ENCODE results near the gene PLCD3.

The PLCD3 gene

GRCh38 chr17:45101883-45102811 lies 30.2 kb downstream of the PLCD3 start:
- Histone ChIP-seq H3K9ac (peak overlapping the region in 9 of 11 experiments; percentile 4 to 46 (median 20); a peak in 10 of 22 replicates), H3K36me3 (peaks cover 94 to 100% (median 98%) of the 10 kb centered on the region in 11 experiments), H3K27me3 (no peaks in the 10 kb centered on the region), H3K27ac (peak overlapping the region in 4 of 11 experiments; percentile 8 to 53 (median 37); a peak in 6 of 22 replicates), H3K4me1 (peaks cover 0 to 20% (median 8%) of the 10 kb centered on the region in 10 experiments; a peak in 10 of 20 replicates), H4K20me1 (peaks cover 0 to 77% (median 15%) of the 10 kb centered on the region in 11 experiments; a peak in 12 of 22 replicates), H3K4me3 (no peak overlapping the region), H3K9me3 (replicated peaks in 1 of 11) (no peaks in the 10 kb centered on the region), H3K4me2 (peak overlapping the region in 5 of 11 experiments; percentile 0 to 41 (median 9); a peak in 5 of 22 replicates)
- TF ChIP-seq Cebpa-rat (IDR thresholded peaks at IDR 0.05), result no peak

GRCh38 chr17:45101546-45101882 lies 30.8 kb downstream of the PLCD3 start:
- no peaks in the 10 kb centered on the region for H3K27me3 ChIP-seq
- H4K20me1 ChIP-seq, result peaks cover 0 to 77% (median 19%) of the 10 kb centered on the region in 11 experiments; a peak in 12 of 22 replicates
- peak overlapping the region in 9 of 11 experiments; percentile 1 to 46 (median 16); a peak in 7 of 22 replicates for H3K9ac ChIP-seq
- peak overlapping the region in 4 of 11 experiments; percentile 8 to 53 (median 37); a peak in 4 of 22 replicates for H3K27ac ChIP-seq
- H3K4me3 ChIP-seq, result no peak overlapping the region
- no peaks in the 10 kb centered on the region for H3K9me3 ChIP-seq (replicated peaks in 1 of 11)
- H3K4me1 ChIP-seq, result peaks cover 0 to 20% (median 7%) of the 10 kb centered on the region in 10 experiments; a peak in 10 of 20 replicates
- peaks cover 94 to 100% (median 98%) of the 10 kb centered on the region in 11 experiments for H3K36me3 ChIP-seq
- TF ChIP-seq Cebpa-rat (IDR thresholded peaks at IDR 0.05), result no peak
- peak overlapping the region in 5 of 11 experiments; percentile 0 to 41 (median 9); a peak in 4 of 22 replicates for H3K4me2 ChIP-seq

GRCh38 chr17:45098869-45099616 lies 33.3 kb downstream of the PLCD3 start:
- no peak for TF ChIP-seq Cebpa-rat (IDR thresholded peaks at IDR 0.05)
- peaks cover 8 to 75% (median 27%) of the 10 kb centered on the region in 11 experiments; a peak in 16 of 22 replicates for H4K20me1 ChIP-seq
- no peak overlapping the region for H3K27ac ChIP-seq

GRCh38 chr17:45098081-45098868 lies 34.0 kb downstream of the PLCD3 start:
- Histone ChIP-seq H3K27ac (no peak overlapping the region), H3K27me3 (no peaks in the 10 kb centered on the region), H3K9ac (no peak overlapping the region), H3K4me3 (no peak overlapping the region), H3K36me3 (peaks cover 94 to 100% (median 97%) of the 10 kb centered on the region in 11 experiments), H4K20me1 (peaks cover 8 to 80% (median 33%) of the 10 kb centered on the region in 11 experiments; a peak in 17 of 22 replicates), H3K4me2 (no peak overlapping the region), H3K4me1 (peaks cover 0 to 24% (median 6%) of the 10 kb centered on the region in 10 experiments; a peak in 9 of 20 replicates), H3K9me3 (replicated peaks in 1 of 11) (no peaks in the 10 kb centered on the region)
- TF ChIP-seq Cebpa-rat (IDR thresholded peaks at IDR 0.05), result no peak

More at GRCh38 chr17:45098869-45099616, 33.3 kb downstream of the PLCD3 start:
- Histone ChIP-seq H3K27me3 (no peaks in the 10 kb centered on the region), H3K4me2 (no peak overlapping the region), H3K9me3 (replicated peaks in 1 of 11) (no peaks in the 10 kb centered on the region), H3K9ac (no peak overlapping the region), H3K36me3 (peaks cover 94 to 100% (median 97%) of the 10 kb centered on the region in 11 experiments), H3K4me3 (no peak overlapping the region), H3K4me1 (peaks cover 0 to 24% (median 6%) of the 10 kb centered on the region in 10 experiments; a peak in 9 of 20 replicates)

- peaks cover 0 to 15% (median 4%) of the 10 kb centered on the region in 10 experiments; a peak in 9 of 20 replicates for H3K4me1 ChIP-seq
- no peaks in the 10 kb centered on the region for H3K27me3 ChIP-seq
- no peak overlapping the region for H3K4me3 ChIP-seq
- H3K9me3 ChIP-seq (replicated peaks in 1 of 11), result no peaks in the 10 kb centered on the region
- no peak overlapping the region for H3K27ac ChIP-seq
- peak overlapping the region in 2 of 11 experiments; percentile 3 to 45; a peak in 1 of 22 replicates for H3K9ac ChIP-seq
- peaks cover 94 to 100% (median 97%) of the 10 kb centered on the region in 11 experiments for H3K36me3 ChIP-seq
- no peak for TF ChIP-seq Cebpa-rat (IDR thresholded peaks at IDR 0.05)
- peaks cover 8 to 83% (median 40%) of the 10 kb centered on the region in 11 experiments; a peak in 21 of 22 replicates for H4K20me1 ChIP-seq
- no peak overlapping the region for H3K4me2 ChIP-seq
These were observed 35.4 kb downstream of the PLCD3 start for GRCh38 chr17:45096926-45097325.

- Histone ChIP-seq H3K36me3 (peaks cover 94 to 100% (median 97%) of the 10 kb centered on the region in 11 experiments), H3K27me3 (no peaks in the 10 kb centered on the region), H3K9me3 (replicated peaks in 1 of 11) (no peaks in the 10 kb centered on the region), H3K4me3 (no peak overlapping the region), H3K27ac (peak overlapping the region in 1 of 11 experiments; percentile 4; a peak in 1 of 22 replicates), H3K9ac (peak overlapping the region in 2 of 11 experiments; percentile 29 to 45; a peak in 3 of 22 replicates), H3K4me1 (peaks cover 0 to 7% (median under 1%) of the 10 kb centered on the region in 10 experiments; a peak in 5 of 20 replicates), H3K4me2 (0 out of 22 replicates have a peak overlapping the region, but pooled peaks of 1 of the 11 experiments have one; percentile 15), H4K20me1 (peaks cover 14 to 84% (median 43%) of the 10 kb centered on the region in 11 experiments; a peak in 21 of 22 replicates)
- TF ChIP-seq Cebpa-rat (IDR thresholded peaks at IDR 0.05), result no peak
These were observed 36.2 kb downstream of the PLCD3 start for GRCh38 chr17:45096141-45096540.

- H3K4me1 ChIP-seq, result peaks cover 0 to 7% (median 0%) of the 10 kb centered on the region in 10 experiments; a peak in 4 of 20 replicates
- no peak overlapping the region for H3K4me2 ChIP-seq
- H3K36me3 ChIP-seq, result peaks cover 98 to 100% (median 100%) of the 10 kb centered on the region in 11 experiments
- H3K9me3 ChIP-seq (replicated peaks in 1 of 11), result no peaks in the 10 kb centered on the region
- TF ChIP-seq Cebpa-rat (IDR thresholded peaks at IDR 0.05), result no peak
- H3K27ac ChIP-seq, result no peak overlapping the region
- H3K9ac ChIP-seq, result peak overlapping the region in 6 of 11 experiments; percentile 6 to 23 (median 9); a peak in 5 of 22 replicates
- no peak overlapping the region for H3K4me3 ChIP-seq
- peaks cover 14 to 90% (median 49%) of the 10 kb centered on the region in 11 experiments; a peak in 21 of 22 replicates for H4K20me1 ChIP-seq
- no peaks in the 10 kb centered on the region for H3K27me3 ChIP-seq
These were observed 38.7 kb downstream of the PLCD3 start for GRCh38 chr17:45093444-45094110.
